Transverse colon (tissue), 4 donors: ENCODE data around the gene TMED10. TPM values are rescaled to one million over a fixed set of nuclear protein-coding genes. Genes with fewer than 3 reads are reported as not detected.

Source experiments
- DNase-seq: peaks from one replicate; pipeline ENCODE4 v3.0.0-alpha.2; 2019
- H3K27ac ChIP-seq, 4 donors: fragments of 200-600 bp; sonication (generic); 2 replicates each; pipeline ENCODE4 v1.5.1; 2016 to 2018; ENCODE audit warnings: inconsistent platforms in 4 of 4
- H3K27me3 ChIP-seq: fragments of 200-600 bp; sonication (generic); 2 replicates; pipeline ENCODE4 v1.5.1; 2017; ENCODE audit warnings: inconsistent platforms
- H3K36me3 ChIP-seq, 4 donors: fragments of 200-600 bp; sonication (generic); 2 replicates each; pipeline ENCODE4 v1.5.1; 2017 to 2019; ENCODE audit warnings: inconsistent platforms in 4 of 4
- H3K4me1 ChIP-seq, 4 donors: fragments of 200-600 bp; sonication (generic); 2 replicates each; pipeline ENCODE4 v1.5.1; 2017 to 2020; ENCODE audit warnings: inconsistent platforms in 4 of 4
- H3K4me3 ChIP-seq, 4 donors: fragments of 200-600 bp; sonication (generic); 1 replicate in 1 of 4; 2 replicates in 3 of 4; pipeline versions ENCODE4 v1.5.1 to v1.6.1; 2017 to 2019; ENCODE audit warnings: inconsistent platforms in 4 of 4
- H3K9me3 ChIP-seq, 2 donors: fragments of 200-600 bp; sonication (generic); 2 replicates each; pipeline ENCODE4 v1.5.1; 2017 to 2019; ENCODE audit warnings: inconsistent platforms in 2 of 2
- EP300 ChIP-seq: sonication (generic); formaldehyde crosslinking; IDR thresholded peaks from one replicate; pipeline ENCODE4 v1.6.1; 2017; ENCODE audit warnings: antibody characterized with exemption, low read depth
- POLR2A ChIP-seq: fragments of 450-650 bp; IDR thresholded peaks from one replicate; pipeline ENCODE4 v1.6.1; 2016; ENCODE audit warnings: antibody characterized with exemption, mild to moderate bottlenecking, moderate library complexity
- POLR2AphosphoS5 ChIP-seq, 3 donors: sonication (generic); formaldehyde crosslinking; IDR thresholded peaks; one replicate each; pipeline ENCODE4 v1.6.1; 2016; ENCODE audit warnings: antibody characterized with exemption in 3 of 3
- WGBS, 2 donors: methylation state at CpG; one replicate each; pipeline ENCODE4 v1.1.5; 2018; ENCODE audit warnings: low coverage in 1 of 2; 5-methylcytosine and 5-hydroxymethylcytosine counted together
- in situ Hi-C, 4 donors: fragments of 200-750 bp; cut with MboI; loops; one replicate each; pipeline versions ENCODE4 v1.15.0 to v1.15.1; 2017; ENCODE audit warnings: low sequenced_read_pairs in 3 of 4, low pct_ligation_motif_present in 1 of 4, low pct_unique_long_range_greater_than_20kb in 1 of 4
- intact Hi-C: fragments of 100-400 bp; cut with DNase I; formaldehyde crosslinking; loops from one replicate; pipeline ENCODE4 v1.15.1; 2023; ENCODE audit warnings: low total_unique reads
- total RNA-seq, 4 donors: library from RNA; depleted of rRNA; stranded (reverse); fragments of >200 nt; gene quantifications; one replicate each; pipeline ENCODE4 v1.1.0, GENCODE V29; 2016
- TF ChIP-seq, protein P1 (sequence below), 5 experiments: fragments of 200-600 bp in 3 of 5; fragments of 450-650 bp in 2 of 5; sonication (generic) in 3 of 5; IDR thresholded peaks; 1 replicate in 2 of 5; 2 replicates in 3 of 5; pipeline ENCODE4 v1.5.1; 2016 to 2017; ENCODE audit warnings: antibody characterized with exemption in 5 of 5, inconsistent platforms in 3 of 5, mild to moderate bottlenecking in 2 of 5, moderate library complexity in 1 of 5

The TMED10 gene
- total RNA-seq, 4 donors from 2014 or later = 70.3 to 255 (median 244) TPM

DNA sequence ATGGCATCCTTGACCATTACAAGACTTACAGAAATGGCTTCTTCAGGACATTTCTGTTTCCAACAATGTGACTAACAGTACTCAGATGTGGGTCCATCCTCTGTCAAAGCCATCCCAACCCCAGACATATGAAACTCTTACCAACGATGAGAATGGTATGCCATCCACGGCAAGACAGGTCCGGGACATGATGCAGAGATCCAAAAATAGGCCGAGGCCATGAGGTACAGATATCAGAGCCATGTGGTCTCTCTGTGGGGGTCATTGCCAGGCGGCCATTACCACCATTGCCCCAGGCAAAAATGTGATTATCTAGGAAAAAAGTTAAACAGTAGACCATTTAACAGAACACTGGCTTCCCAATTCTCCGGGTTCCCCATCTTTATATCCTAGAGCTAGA lies 79.5 kb downstream of the TMED10 start:
- no peak for TF ChIP-seq POLR2AphosphoS5 (IDR thresholded peaks at IDR 0.05)
- TF ChIP-seq, protein P1, sequence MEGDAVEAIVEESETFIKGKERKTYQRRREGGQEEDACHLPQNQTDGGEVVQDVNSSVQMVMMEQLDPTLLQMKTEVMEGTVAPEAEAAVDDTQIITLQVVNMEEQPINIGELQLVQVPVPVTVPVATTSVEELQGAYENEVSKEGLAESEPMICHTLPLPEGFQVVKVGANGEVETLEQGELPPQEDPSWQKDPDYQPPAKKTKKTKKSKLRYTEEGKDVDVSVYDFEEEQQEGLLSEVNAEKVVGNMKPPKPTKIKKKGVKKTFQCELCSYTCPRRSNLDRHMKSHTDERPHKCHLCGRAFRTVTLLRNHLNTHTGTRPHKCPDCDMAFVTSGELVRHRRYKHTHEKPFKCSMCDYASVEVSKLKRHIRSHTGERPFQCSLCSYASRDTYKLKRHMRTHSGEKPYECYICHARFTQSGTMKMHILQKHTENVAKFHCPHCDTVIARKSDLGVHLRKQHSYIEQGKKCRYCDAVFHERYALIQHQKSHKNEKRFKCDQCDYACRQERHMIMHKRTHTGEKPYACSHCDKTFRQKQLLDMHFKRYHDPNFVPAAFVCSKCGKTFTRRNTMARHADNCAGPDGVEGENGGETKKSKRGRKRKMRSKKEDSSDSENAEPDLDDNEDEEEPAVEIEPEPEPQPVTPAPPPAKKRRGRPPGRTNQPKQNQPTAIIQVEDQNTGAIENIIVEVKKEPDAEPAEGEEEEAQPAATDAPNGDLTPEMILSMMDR (IDR thresholded peaks at IDR 0.05) = no peak
- no peak for TF ChIP-seq EP300
- no peak for TF ChIP-seq POLR2A
- Histone ChIP-seq H3K4me3 (no peak overlapping the region), H3K9me3 (no peaks in the 10 kb centered on the region), H3K36me3 (peaks cover 0 to 67% (median 25%) of the 10 kb centered on the region in 4 donors), H3K27ac (no peak overlapping the region), H3K4me1 (peaks cover 0 to 7% (median 0%) of the 10 kb centered on the region in 4 donors), H3K27me3 (no peaks in the 10 kb centered on the region)
- in situ Hi-C loops (loop anchor here in 2 of 4 donors (10.0 to 25.0 kb wide), 2 partner anchors 160 to 162 kb away; no protein-coding TSS in a partner anchor), intact Hi-C loops (no loop called here)
- DNase-seq = no peak
- 92 to 100% methylated on average over 1 to 6 of the region's 6 CpGs for WGBS, 2 donors

DNA sequence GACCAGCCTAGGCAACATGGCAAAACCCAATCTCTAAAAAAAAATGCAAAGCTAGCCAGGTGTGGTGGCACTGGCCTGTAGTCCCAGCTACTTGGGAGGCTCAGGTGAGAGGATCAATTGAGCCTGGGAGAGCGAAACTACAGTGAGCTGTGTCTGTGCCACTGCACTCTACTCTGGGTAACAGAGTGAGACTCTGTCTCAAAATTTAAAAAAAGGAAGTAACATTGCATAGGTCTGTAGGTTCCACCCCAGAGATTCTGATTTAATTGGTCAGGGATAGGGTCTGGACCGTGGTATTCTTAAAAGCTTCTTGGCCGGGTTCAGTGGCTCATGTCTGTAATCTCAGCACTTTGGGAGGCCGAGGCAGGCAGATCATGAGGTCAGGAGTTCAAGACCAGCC lies 80.7 kb downstream of the TMED10 start:
- H3K4me1 ChIP-seq = peaks cover 0 to 7% (median 0%) of the 10 kb centered on the region in 4 donors
- 88 to 90% methylated on average over 4 of the region's 4 CpGs for WGBS, 2 donors
- H3K27me3 ChIP-seq = no peaks in the 10 kb centered on the region
- intact Hi-C loops = no loop called here
- in situ Hi-C loops = loop anchor here in 2 of 4 donors (10.0 to 25.0 kb wide), 2 partner anchors 158 to 161 kb away; no protein-coding TSS in a partner anchor
- H3K36me3 ChIP-seq = peaks cover 0 to 60% (median 23%) of the 10 kb centered on the region in 4 donors
- H3K27ac ChIP-seq = no peak overlapping the region
- no peak overlapping the region for H3K4me3 ChIP-seq
- no peaks in the 10 kb centered on the region for H3K9me3 ChIP-seq
- DNase-seq = no peak
- no peak for TF ChIP-seq POLR2AphosphoS5 (IDR thresholded peaks at IDR 0.05)
- TF ChIP-seq POLR2A = no peak
- TF ChIP-seq EP300 = no peak
- TF ChIP-seq, protein P1 (IDR thresholded peaks at IDR 0.05) = no peak

DNA sequence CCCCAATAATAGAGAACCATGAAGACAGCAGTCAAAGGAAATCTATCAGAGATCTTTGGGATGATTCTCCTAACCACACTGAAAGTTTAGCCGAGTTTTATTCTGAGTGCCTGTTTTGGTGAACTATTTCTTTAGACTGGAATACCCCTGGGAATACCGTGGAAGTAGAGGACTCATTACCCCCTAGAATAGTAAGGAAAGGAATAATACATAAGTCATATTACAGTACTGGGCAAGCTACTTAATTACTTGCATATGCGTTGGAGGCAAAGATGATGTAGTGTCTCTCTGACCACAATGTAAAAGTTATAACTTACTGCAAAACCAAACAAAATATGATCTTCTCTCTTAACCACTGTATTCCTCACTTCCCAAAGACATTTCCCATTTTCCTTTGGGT lies 81.5 kb downstream of the TMED10 start:
- DNase-seq = no peak
- WGBS, 2 donors = 92 to 100% methylated on average over 3 of the region's 3 CpGs
- peaks cover 0 to 7% (median 0%) of the 10 kb centered on the region in 4 donors for H3K4me1 ChIP-seq
- intact Hi-C loops = no loop called here
- no peaks in the 10 kb centered on the region for H3K9me3 ChIP-seq
- in situ Hi-C loops = loop anchor here in 2 of 4 donors (10.0 to 25.0 kb wide), 2 partner anchors 158 to 160 kb away; no protein-coding TSS in a partner anchor
- TF ChIP-seq, protein P1 (IDR thresholded peaks at IDR 0.05) = no peak
- TF ChIP-seq POLR2AphosphoS5 (IDR thresholded peaks at IDR 0.05) (no peak), POLR2A (no peak), EP300 (no peak)
- peaks cover 0 to 56% (median 21%) of the 10 kb centered on the region in 4 donors for H3K36me3 ChIP-seq
- H3K27me3 ChIP-seq = no peaks in the 10 kb centered on the region
- H3K4me3 ChIP-seq = no peak overlapping the region
- H3K27ac ChIP-seq = no peak overlapping the region

DNA sequence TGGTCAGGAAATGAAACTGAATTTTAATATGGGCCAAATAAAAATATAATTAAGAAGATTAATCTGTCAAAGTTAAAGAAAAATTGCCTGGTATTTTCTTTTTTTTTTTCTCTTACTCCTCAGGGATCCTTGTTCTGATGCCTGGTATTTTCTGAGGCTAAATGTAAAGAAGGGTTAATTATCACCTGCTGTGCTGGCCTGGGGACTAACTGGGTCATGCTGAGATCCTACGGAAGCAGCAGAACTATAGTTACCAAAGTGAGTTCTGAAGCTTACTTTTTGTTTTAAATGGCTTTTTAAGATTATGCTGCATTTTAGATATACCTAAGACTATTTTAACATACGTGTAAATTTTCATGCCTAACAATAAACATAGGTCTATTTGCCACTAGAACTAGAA lies 83.7 kb downstream of the TMED10 start:
- 89 to 92% methylated on average over 2 of the region's 2 CpGs for WGBS, 2 donors
- Histone ChIP-seq H3K9me3 (no peaks in the 10 kb centered on the region), H3K27ac (no peak overlapping the region), H3K4me1 (no peaks in the 10 kb centered on the region), H3K36me3 (peaks cover 0 to 50% (median 19%) of the 10 kb centered on the region in 4 donors), H3K27me3 (no peaks in the 10 kb centered on the region), H3K4me3 (no peak overlapping the region)
- intact Hi-C loops (no loop called here), in situ Hi-C loops (loop anchor here in 2 of 4 donors (10.0 to 25.0 kb wide), 2 partner anchors 155 to 158 kb away; no protein-coding TSS in a partner anchor)
- DNase-seq = no peak
- TF ChIP-seq POLR2AphosphoS5 (IDR thresholded peaks at IDR 0.05) = no peak
- no peak for TF ChIP-seq EP300
- TF ChIP-seq, protein P1 (IDR thresholded peaks at IDR 0.05) = no peak
- TF ChIP-seq POLR2A = no peak
